CD14-positive monocyte (primary cell): ENCODE results near the gene GMPPA. TPM values are rescaled to one million over a fixed set of nuclear protein-coding genes. Genes with fewer than 3 reads are reported as not detected.

ENCODE experiments used
- DNase-seq, 3 donors: peaks; one replicate each; pipeline ENCODE4 v3.0.0-alpha.2; 2011 to 2022
- H2AFZ ChIP-seq: 2 replicates; pipeline ENCODE4 v1.6.0; 2012; ENCODE audit warnings: mild to moderate bottlenecking, low read depth, low read length, inconsistent platforms; ENCODE audit not compliant: insufficient read depth, poor library complexity, severe bottlenecking
- H3K27ac ChIP-seq, 2 donors: 1 replicate in 1 of 2; 2 replicates in 1 of 2; pipeline ENCODE4 v1.5.1; 2012 to 2013; ENCODE audit warnings: low read length in 2 of 2, control low read depth in 1 of 2, inconsistent platforms in 1 of 2, low read depth in 1 of 2, mild to moderate bottlenecking in 1 of 2
- H3K27me3 ChIP-seq, 2 donors: one replicate each; pipeline versions ENCODE4 v1.6.0 to v1.6.1; 2011 to 2013; ENCODE audit warnings: low read length in 2 of 2; ENCODE audit not compliant: control insufficient read depth in 2 of 2, insufficient read depth in 2 of 2
- H3K36me3 ChIP-seq, 2 donors: replicated peaks in 1 of 2; 1 replicate in 1 of 2; 2 replicates in 1 of 2; pipeline versions ENCODE4 v1.5.1 to v1.6.1; 2012 to 2013; ENCODE audit warnings: low read length in 2 of 2, control low read depth in 1 of 2, inconsistent platforms in 1 of 2, mild to moderate bottlenecking in 1 of 2; ENCODE audit not compliant: insufficient read depth in 2 of 2, control insufficient read depth in 1 of 2
- H3K4me1 ChIP-seq, 2 donors: 1 replicate in 1 of 2; 2 replicates in 1 of 2; pipeline versions ENCODE4 v1.5.1 to v1.6.1; 2012 to 2013; ENCODE audit warnings: low read length in 2 of 2, control low read depth in 1 of 2, inconsistent platforms in 1 of 2, mild to moderate bottlenecking in 1 of 2, moderate library complexity in 1 of 2; ENCODE audit not compliant: insufficient read depth in 2 of 2, control insufficient read depth in 1 of 2
- H3K4me2 ChIP-seq: replicated peaks from 2 replicates; pipeline ENCODE3; 2012; ENCODE audit warnings: low read length, moderate library complexity, mild to moderate bottlenecking; ENCODE audit not compliant: poor library complexity, severe bottlenecking; ENCODE audit errors: extremely low read depth
- H3K4me3 ChIP-seq, 3 experiments: fragments of 200-600 bp in 1 of 3; sonication (generic) in 1 of 3; replicated peaks in 1 of 3; 1 replicate in 2 of 3; 2 replicates in 1 of 3; pipeline ENCODE4 v1.5.1; 2011 to 2013; ENCODE audit warnings: low read length in 3 of 3, mild to moderate bottlenecking in 3 of 3, control low read depth in 2 of 3, low read depth in 2 of 3, inconsistent platforms in 1 of 3, moderate library complexity in 1 of 3
- H3K79me2 ChIP-seq: 2 replicates; pipeline ENCODE4 v1.6.0; 2012; ENCODE audit warnings: mild to moderate bottlenecking, control low read depth, inconsistent platforms, low read length, moderate library complexity; ENCODE audit not compliant: insufficient read depth
- H3K9ac ChIP-seq: 2 replicates; pipeline ENCODE4 v1.6.0; 2017; ENCODE audit warnings: low read length, mild to moderate bottlenecking; ENCODE audit not compliant: insufficient read depth, poor library complexity, severe bottlenecking
- H3K9me3 ChIP-seq, 2 donors: replicated peaks in 1 of 2; 1 replicate in 1 of 2; 2 replicates in 1 of 2; pipeline versions ENCODE4 v1.5.1 to v1.6.1; 2012 to 2013; ENCODE audit warnings: low read length in 2 of 2, control low read depth in 1 of 2; ENCODE audit not compliant: control insufficient read depth in 1 of 2, insufficient read depth in 1 of 2
- H4K20me1 ChIP-seq: 2 replicates; pipeline ENCODE4 v1.6.0; 2012; ENCODE audit warnings: mild to moderate bottlenecking, low read length, control low read depth, moderate library complexity; ENCODE audit not compliant: insufficient read depth
- H3K27ac Mint-ChIP-seq, 7 donors: one replicate each; pipeline ENCODE4 v1.8.0; 2020; ENCODE audit warnings: mild to moderate bottlenecking in 7 of 7, mixed read lengths in 7 of 7, moderate library complexity in 6 of 7, inconsistent platforms in 2 of 7
- H3K27me3 Mint-ChIP-seq, 3 donors: one replicate each; pipeline ENCODE4 v1.8.0; 2021 to 2022; ENCODE audit warnings: low read depth in 3 of 3, mild to moderate bottlenecking in 3 of 3, mixed read lengths in 3 of 3, moderate library complexity in 3 of 3, inconsistent platforms in 1 of 3
- H3K36me3 Mint-ChIP-seq, 2 donors: one replicate each; pipeline ENCODE4 v1.8.0; 2020; ENCODE audit warnings: mixed read lengths in 2 of 2, inconsistent platforms in 1 of 2, mild to moderate bottlenecking in 1 of 2
- H3K4me1 Mint-ChIP-seq: one replicate; pipeline ENCODE4 v1.8.0; 2020; ENCODE audit warnings: mild to moderate bottlenecking, mixed read lengths
- H3K4me3 Mint-ChIP-seq, 2 donors: one replicate each; pipeline ENCODE4 v1.8.0; 2020; ENCODE audit warnings: mild to moderate bottlenecking in 2 of 2, mixed read lengths in 2 of 2, moderate library complexity in 1 of 2
- H3K9me3 Mint-ChIP-seq, 7 donors: one replicate each; pipeline ENCODE4 v1.8.0; 2020 to 2022; ENCODE audit warnings: mixed read lengths in 7 of 7, mild to moderate bottlenecking in 6 of 7, moderate library complexity in 6 of 7, inconsistent platforms in 2 of 7
- WGBS: methylation state at CpG from one replicate; pipeline ENCODE4 v1.1.5; 2013; ENCODE audit warnings: missing lambda C conversion rate; ENCODE audit not compliant: insufficient coverage; 5-methylcytosine and 5-hydroxymethylcytosine counted together
- intact Hi-C, 2 donors: fragments of 100-400 bp; cut with micrococcal nuclease; formaldehyde crosslinking; loops; one replicate each; pipeline versions ENCODE4 v1.15.0 to v1.15.1; 2023
- polyA plus RNA-seq, 3 donors: library from polyadenylated mRNA; depleted of rRNA in 1 of 3; unstranded in 2 of 3; stranded (reverse) in 1 of 3; fragments of 300-500 nt in 2 of 3; fragments of >200 nt in 1 of 3; fragmentation: Illumina TruSeq in 2 of 3; gene quantifications; 1 replicate in 2 of 3; 2 replicates in 1 of 3; pipeline ENCODE4 v1.2.3, GENCODE V29; 2012 to 2021
- TF ChIP-seq, protein P1 (sequence below): fragments of 200-600 bp; IDR thresholded peaks from one replicate; pipeline ENCODE4 v1.8.0; 2022; ENCODE audit warnings: antibody characterized with exemption, mild to moderate bottlenecking

The GMPPA gene
- polyA plus RNA-seq, 3 donors: 35.5 to 71.2 (median 35.9) TPM

DNA sequence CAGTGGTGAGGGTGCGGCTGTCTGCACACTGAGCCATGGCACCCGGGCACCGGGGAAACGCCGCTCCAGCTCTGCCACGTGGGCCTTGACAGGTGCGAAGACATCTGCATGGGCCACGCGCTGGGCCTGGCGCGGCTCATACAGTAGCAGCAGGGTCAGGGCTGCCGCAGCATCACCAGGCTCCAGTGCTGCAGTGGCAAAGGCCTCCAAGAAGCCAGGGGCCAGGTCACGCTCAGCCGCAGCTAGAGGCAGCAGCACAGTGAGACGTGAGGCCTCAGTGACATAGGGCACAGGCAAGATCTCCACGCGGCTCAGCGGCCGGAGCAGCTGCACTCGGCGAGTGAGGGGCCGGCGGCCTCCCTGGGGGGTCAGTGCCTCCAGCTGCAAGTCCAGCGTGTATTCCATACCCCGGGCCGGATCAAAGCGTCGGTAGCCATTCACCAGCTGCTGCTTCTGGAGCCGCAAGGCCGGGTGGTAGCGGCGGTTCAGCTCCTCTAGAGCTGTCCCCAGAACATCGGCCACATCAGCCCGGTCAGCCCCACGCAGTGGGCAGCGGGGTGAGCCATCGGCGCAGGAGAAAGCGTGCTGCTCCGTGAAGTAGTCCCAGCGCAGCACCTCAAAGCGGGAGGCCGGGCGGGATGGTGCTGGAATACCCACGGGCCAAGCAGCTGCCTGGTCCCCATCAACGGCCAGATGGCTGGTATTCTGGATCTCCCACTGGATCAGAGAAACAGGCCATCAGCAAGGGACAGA lies 41.4 kb downstream of the GMPPA start:
- Histone ChIP-seq H3K9me3 (no peaks in the 10 kb centered on the region), H4K20me1 (no peaks in the 10 kb centered on the region), H3K36me3 (no peaks in the 10 kb centered on the region), H3K4me3 (no peak overlapping the region), H3K4me1 (peaks cover 21 to 27% of the 10 kb centered on the region in 2 donors), H3K27me3 (peaks cover 20 to 39% of the 10 kb centered on the region in 2 donors), H2AFZ (no peak overlapping the region), H3K27ac (no peak overlapping the region), H3K79me2 (no peaks in the 10 kb centered on the region), H3K9ac (no peak overlapping the region), H3K4me2 (no peak overlapping the region)
- WGBS: 97% methylated on average over 46 of the region's 46 CpGs
- H3K4me3 Mint-ChIP-seq: no peak overlapping the region
- H3K4me1 Mint-ChIP-seq: peaks cover 9% of the 10 kb centered on the region
- H3K36me3 Mint-ChIP-seq: peaks cover 0 to 6% of the 10 kb centered on the region in 2 donors
- no peak for DNase-seq
- intact Hi-C loops: loop anchor here (2.0 to 5.0 kb wide), 4 partner anchors 38 to 153 kb away; partner anchors contain the start of gene DNPEP (in 1 of the 2)
- H3K9me3 Mint-ChIP-seq: peaks cover 0 to 16% (median 2%) of the 10 kb centered on the region in 7 donors
- H3K27me3 Mint-ChIP-seq: peaks cover 24 to 50% (median 27%) of the 10 kb centered on the region in 3 donors
- no peak overlapping the region for H3K27ac Mint-ChIP-seq
- TF ChIP-seq, protein P1, sequence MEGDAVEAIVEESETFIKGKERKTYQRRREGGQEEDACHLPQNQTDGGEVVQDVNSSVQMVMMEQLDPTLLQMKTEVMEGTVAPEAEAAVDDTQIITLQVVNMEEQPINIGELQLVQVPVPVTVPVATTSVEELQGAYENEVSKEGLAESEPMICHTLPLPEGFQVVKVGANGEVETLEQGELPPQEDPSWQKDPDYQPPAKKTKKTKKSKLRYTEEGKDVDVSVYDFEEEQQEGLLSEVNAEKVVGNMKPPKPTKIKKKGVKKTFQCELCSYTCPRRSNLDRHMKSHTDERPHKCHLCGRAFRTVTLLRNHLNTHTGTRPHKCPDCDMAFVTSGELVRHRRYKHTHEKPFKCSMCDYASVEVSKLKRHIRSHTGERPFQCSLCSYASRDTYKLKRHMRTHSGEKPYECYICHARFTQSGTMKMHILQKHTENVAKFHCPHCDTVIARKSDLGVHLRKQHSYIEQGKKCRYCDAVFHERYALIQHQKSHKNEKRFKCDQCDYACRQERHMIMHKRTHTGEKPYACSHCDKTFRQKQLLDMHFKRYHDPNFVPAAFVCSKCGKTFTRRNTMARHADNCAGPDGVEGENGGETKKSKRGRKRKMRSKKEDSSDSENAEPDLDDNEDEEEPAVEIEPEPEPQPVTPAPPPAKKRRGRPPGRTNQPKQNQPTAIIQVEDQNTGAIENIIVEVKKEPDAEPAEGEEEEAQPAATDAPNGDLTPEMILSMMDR: no peak

DNA sequence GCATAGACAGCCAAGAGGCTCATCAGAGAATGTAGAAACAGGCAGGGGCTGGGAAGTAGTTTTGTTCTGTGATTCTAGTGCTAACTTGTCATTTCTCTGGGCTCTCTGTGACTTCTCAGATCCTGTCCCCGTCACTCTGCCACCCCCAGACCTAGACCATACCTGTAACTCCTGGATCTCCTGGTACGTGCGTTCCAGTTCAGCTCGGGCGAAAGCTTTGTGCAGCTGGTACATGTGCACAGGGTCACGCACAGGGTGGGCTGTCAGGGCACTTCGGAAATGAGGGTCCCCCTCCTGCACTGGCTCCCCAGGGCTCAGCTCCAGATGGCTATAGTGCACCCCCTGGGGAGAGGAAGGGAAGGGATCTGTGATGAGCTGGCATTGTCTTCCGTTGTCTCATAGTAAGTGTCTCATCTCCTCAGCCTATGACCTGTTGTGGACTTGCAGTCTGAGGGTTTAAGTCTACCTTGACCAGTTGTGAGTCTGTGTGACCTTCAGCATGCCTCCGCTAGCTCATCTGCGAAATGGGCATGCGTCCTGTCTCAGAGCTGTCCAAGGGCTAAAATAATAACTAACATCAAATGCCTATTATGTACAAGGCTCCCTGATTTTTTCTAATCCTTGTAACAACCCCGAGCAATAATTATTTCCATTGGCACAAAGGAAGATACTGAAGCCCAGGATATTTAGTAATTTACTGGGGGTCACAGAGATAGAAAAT lies 42.3 kb downstream of the GMPPA start:
- H3K9me3 Mint-ChIP-seq: peaks cover 0 to 16% (median 2%) of the 10 kb centered on the region in 7 donors

More for the DNA sequence above, 42.3 kb downstream of the GMPPA start:
- Histone ChIP-seq H3K9ac (no peak overlapping the region), H2AFZ (no peak overlapping the region), H3K27me3 (peaks cover 24 to 47% of the 10 kb centered on the region in 2 donors), H3K4me3 (no peak overlapping the region), H4K20me1 (no peaks in the 10 kb centered on the region), H3K4me1 (peaks cover 21 to 27% of the 10 kb centered on the region in 2 donors), H3K27ac (no peak overlapping the region), H3K36me3 (no peaks in the 10 kb centered on the region), H3K9me3 (no peaks in the 10 kb centered on the region), H3K4me2 (no peak overlapping the region), H3K79me2 (no peaks in the 10 kb centered on the region)
- WGBS: 94% methylated on average over 8 of the region's 12 CpGs
- TF ChIP-seq, protein P1: no peak
- H3K4me1 Mint-ChIP-seq: peaks cover 9% of the 10 kb centered on the region
- peak overlapping the region in 1 of 2 donors; percentile 56 for H3K4me3 Mint-ChIP-seq
- intact Hi-C loops: loop anchor here (2.0 to 5.0 kb wide), 4 partner anchors 39 to 154 kb away; partner anchors contain the start of gene DNPEP (in 1 of the 2)
- H3K27ac Mint-ChIP-seq: no peak overlapping the region
- no peak for DNase-seq
- peaks cover 0 to 6% of the 10 kb centered on the region in 2 donors for H3K36me3 Mint-ChIP-seq
- H3K27me3 Mint-ChIP-seq: peaks cover 30 to 57% (median 33%) of the 10 kb centered on the region in 3 donors
